HL-60/S4 (cell line): ENCODE measurements around the gene GNLY.
"Not testable (repeated sequence)": the region's sequence is repeated elsewhere in the genome, so short reads cannot be mapped to it uniquely, and the experiment has no call there.

Experiments used
- in situ Hi-C: fragments of 300-500 bp; cut with MboI; formaldehyde crosslinking; loops from 2 replicates; pipeline ENCODE4 v1.14.3; 2022; ENCODE audit warnings: low sequenced_read_pairs

Gene GNLY

GRCh38 chr2:85706599-85707296, 12.6 kb downstream of the GNLY start:
- in situ Hi-C loops = no loop called here

GRCh38 chr2:85707304-85707703, 13.1 kb downstream of the GNLY start:
- in situ Hi-C loops = no loop called here

- in situ Hi-C loops = no loop called here
Measured at GRCh38 chr2:85708641-85709040, 14.5 kb downstream of the GNLY start.

- in situ Hi-C loops = no loop called here
Measured at GRCh38 chr2:85709401-85709811, 15.2 kb downstream of the GNLY start.

GRCh38 chr2:85710687-85711577, 16.8 kb downstream of the GNLY start:
- in situ Hi-C loops = no loop called here

GRCh38 chr2:85711578-85712060, 17.5 kb downstream of the GNLY start:
- in situ Hi-C loops = no loop called here

- in situ Hi-C loops = no loop called here
Measured at GRCh38 chr2:85712336-85712735, 18.2 kb downstream of the GNLY start.

- in situ Hi-C loops = no loop called here
Measured at GRCh38 chr2:85712849-85713612, 18.9 kb downstream of the GNLY start.

GRCh38 chr2:85713836-85714235, 19.7 kb downstream of the GNLY start:
- in situ Hi-C loops = no loop called here

GRCh38 chr2:85714421-85714820, 20.3 kb downstream of the GNLY start:
- in situ Hi-C loops = not testable (repeated sequence)

GRCh38 chr2:85714841-85715240, 20.7 kb downstream of the GNLY start:
- in situ Hi-C loops = no loop called here

- in situ Hi-C loops = no loop called here
Measured at GRCh38 chr2:85716346-85716914, 22.3 kb downstream of the GNLY start.

- in situ Hi-C loops = no loop called here
Measured at GRCh38 chr2:85717308-85718008, 23.3 kb downstream of the GNLY start.

GRCh38 chr2:85718009-85718391, 23.8 kb downstream of the GNLY start:
- in situ Hi-C loops = no loop called here

GRCh38 chr2:85718885-85719492, 24.8 kb downstream of the GNLY start:
- in situ Hi-C loops = no loop called here

- in situ Hi-C loops = no loop called here
Measured at GRCh38 chr2:85719609-85720240, 25.6 kb downstream of the GNLY start.

GRCh38 chr2:85720533-85720932, 26.4 kb downstream of the GNLY start:
- in situ Hi-C loops = no loop called here

- in situ Hi-C loops = no loop called here
Measured at GRCh38 chr2:85721641-85722040, 27.5 kb downstream of the GNLY start.

GRCh38 chr2:85722519-85722918, 28.4 kb downstream of the GNLY start:
- in situ Hi-C loops = no loop called here
